OCI-LY3 (cell line): ENCODE results near the gene PGAP6.

ENCODE experiments used
- H2AFZ ChIP-seq: fragments of 200-600, 300-600 bp; shearing (Covaris generic); 2 replicates; pipeline ENCODE4 v1.6.0; 2014; ENCODE audit warnings: antibody characterized with exemption, low read depth, low read length
- H3K27ac ChIP-seq: fragments of 200-600, 300-600 bp; sonication (generic); 2 replicates; pipeline ENCODE4 v1.5.1; 2014; ENCODE audit warnings: mild to moderate bottlenecking, low read length, moderate library complexity, mixed read lengths
- H3K27me3 ChIP-seq: fragments of 200-600, 300-600 bp; sonication (generic); 2 replicates; pipeline ENCODE4 v1.6.1; 2014; ENCODE audit warnings: low read depth, low read length, mixed read lengths
- H3K36me3 ChIP-seq: fragments of 200-600, 300-600 bp; sonication (generic); replicated peaks from 2 replicates; pipeline ENCODE3; 2014; ENCODE audit warnings: low read depth, low read length, mixed read lengths
- H3K4me1 ChIP-seq: fragments of 300-600, 200-600 bp; sonication (generic); 2 replicates; pipeline ENCODE4 v1.6.1; 2014; ENCODE audit warnings: low read length, mixed read lengths
- H3K4me2 ChIP-seq: fragments of 200-600, 300-600 bp; sonication (generic); 2 replicates; pipeline ENCODE4 v1.6.1; 2014; ENCODE audit warnings: low read length, mixed read lengths
- H3K4me3 ChIP-seq: fragments of 300-600, 200-600 bp; sonication (generic); 2 replicates; pipeline ENCODE4 v1.5.1; 2014; ENCODE audit warnings: antibody characterized with exemption, mild to moderate bottlenecking, low read length, moderate library complexity
- H3K79me2 ChIP-seq: fragments of 300-600, 200-600 bp; shearing (Covaris generic); 2 replicates; pipeline ENCODE4 v1.6.1; 2014; ENCODE audit warnings: mild to moderate bottlenecking, low read length, mixed read lengths
- H3K9ac ChIP-seq: fragments of 300-600, 200-600 bp; shearing (Covaris generic); 2 replicates; pipeline ENCODE4 v1.6.0; 2014; ENCODE audit warnings: mild to moderate bottlenecking, low read length, moderate library complexity
- H3K9me3 ChIP-seq: fragments of 200-600, 300-600 bp; shearing (Covaris generic); 2 replicates; pipeline ENCODE4 v1.6.1; 2014; ENCODE audit warnings: low read length, mixed read lengths; ENCODE audit not compliant: insufficient read depth
- H4K20me1 ChIP-seq: fragments of 200-600, 300-600 bp; sonication (generic); 2 replicates; pipeline ENCODE4 v1.6.1; 2016; ENCODE audit warnings: low read length, mixed read lengths; ENCODE audit not compliant: insufficient read depth
- CTCF ChIP-seq: fragments of 200-600, 300-600 bp; sonication (generic); IDR thresholded peaks from 2 replicates; pipeline ENCODE4 v1.5.1; 2014; ENCODE audit warnings: antibody characterized with exemption, low read length, low read depth
- EZH2phosphoT487 ChIP-seq: fragments of 200-600 bp; shearing (Covaris generic); IDR thresholded peaks from 2 replicates; pipeline ENCODE4 v1.6.1; 2018; ENCODE audit warnings: antibody characterized with exemption, mixed run types, low read depth

The PGAP6 gene

DNA sequence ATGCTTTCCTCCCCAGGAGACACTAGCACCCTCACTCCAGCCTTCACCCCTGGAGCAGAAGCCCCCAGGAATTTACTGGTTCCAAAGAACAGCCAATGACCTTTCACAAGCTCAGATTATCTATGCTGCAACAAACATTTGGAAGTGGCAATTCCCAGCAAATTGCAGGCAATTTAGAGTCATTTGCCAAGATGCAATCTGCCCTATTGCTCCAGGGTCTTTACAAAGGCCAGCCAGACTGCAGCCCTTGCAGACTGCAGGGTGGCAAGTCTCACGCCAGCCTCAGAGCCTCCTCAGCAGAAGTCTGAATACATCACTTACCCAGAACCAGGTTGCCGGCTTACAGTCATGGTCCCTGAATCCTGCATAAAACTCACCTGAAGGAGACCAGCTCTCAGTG, 51.0 kb downstream of the PGAP6 start:
- Histone ChIP-seq H3K4me2 (no peak overlapping the region), H4K20me1 (peaks cover 36% of the 10 kb centered on the region), H3K4me3 (no peak overlapping the region), H3K27me3 (no peaks in the 10 kb centered on the region), H3K9me3 (no peaks in the 10 kb centered on the region), H3K79me2 (peaks cover 53% of the 10 kb centered on the region), H3K27ac (no peak overlapping the region), H3K9ac (no peak overlapping the region), H3K4me1 (no peaks in the 10 kb centered on the region), H3K36me3 (no peaks in the 10 kb centered on the region), H2AFZ (no peak overlapping the region)
- no peak for TF ChIP-seq CTCF
- no peak for TF ChIP-seq EZH2phosphoT487

- Histone ChIP-seq H3K9me3 (no peaks in the 10 kb centered on the region), H3K4me1 (peaks cover 2% of the 10 kb centered on the region; the same call in 1 of the 2 replicates), H4K20me1 (peaks cover 33% of the 10 kb centered on the region), H3K79me2 (peaks cover 52% of the 10 kb centered on the region), H3K4me2 (no peak overlapping the region), H3K9ac (no peak overlapping the region), H3K27me3 (no peaks in the 10 kb centered on the region), H3K36me3 (no peaks in the 10 kb centered on the region), H2AFZ (no peak overlapping the region), H3K4me3 (no peak overlapping the region), H3K27ac (no peak overlapping the region)
- TF ChIP-seq CTCF, result no peak
- no peak for TF ChIP-seq EZH2phosphoT487
Measured at GRCh38 chr16:325375-326145, 56.2 kb downstream of the PGAP6 start.

GRCh38 chr16:324451-325334, 57.1 kb downstream of the PGAP6 start:
- Histone ChIP-seq H2AFZ (no peak overlapping the region), H3K36me3 (no peaks in the 10 kb centered on the region), H3K4me3 (no peak overlapping the region), H4K20me1 (peaks cover 34% of the 10 kb centered on the region), H3K9ac (no peak overlapping the region), H3K27ac (no peak overlapping the region), H3K4me2 (no peak overlapping the region), H3K27me3 (no peaks in the 10 kb centered on the region), H3K9me3 (no peaks in the 10 kb centered on the region), H3K4me1 (peaks cover 2% of the 10 kb centered on the region; the same call in 1 of the 2 replicates), H3K79me2 (peaks cover 50% of the 10 kb centered on the region)
- TF ChIP-seq CTCF (no peak), EZH2phosphoT487 (no peak)

DNA sequence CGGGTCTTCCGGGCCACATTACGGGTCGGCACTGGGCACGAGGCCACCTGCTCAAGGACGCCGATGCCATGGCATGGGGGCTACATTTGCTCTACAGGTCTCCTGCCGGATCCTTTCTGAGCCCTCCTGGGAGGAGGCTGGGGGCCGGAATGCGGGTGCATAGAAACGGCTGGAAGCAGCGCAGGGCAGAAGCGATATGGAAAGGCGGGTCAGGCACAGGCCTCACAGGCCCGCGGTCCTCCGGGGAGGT, 57.7 kb downstream of the PGAP6 start:
- Histone ChIP-seq H2AFZ (no peak overlapping the region), H3K4me1 (peaks cover 2% of the 10 kb centered on the region; the same call in 1 of the 2 replicates), H3K27ac (no peak overlapping the region), H4K20me1 (peaks cover 39% of the 10 kb centered on the region), H3K27me3 (no peaks in the 10 kb centered on the region), H3K4me2 (no peak overlapping the region), H3K9ac (no peak overlapping the region), H3K79me2 (peaks cover 55% of the 10 kb centered on the region), H3K4me3 (no peak overlapping the region), H3K36me3 (no peaks in the 10 kb centered on the region), H3K9me3 (no peaks in the 10 kb centered on the region)
- TF ChIP-seq EZH2phosphoT487, result no peak
- TF ChIP-seq CTCF, result no peak
